NCI-H1048 (cell line): ENCODE measurements around the gene KRT80.

Experiments used
- DNase-seq: peaks from one replicate; lab custom pipeline; 2025; lab: John Stamatoyannopoulos, UW

The KRT80 gene

DNA sequence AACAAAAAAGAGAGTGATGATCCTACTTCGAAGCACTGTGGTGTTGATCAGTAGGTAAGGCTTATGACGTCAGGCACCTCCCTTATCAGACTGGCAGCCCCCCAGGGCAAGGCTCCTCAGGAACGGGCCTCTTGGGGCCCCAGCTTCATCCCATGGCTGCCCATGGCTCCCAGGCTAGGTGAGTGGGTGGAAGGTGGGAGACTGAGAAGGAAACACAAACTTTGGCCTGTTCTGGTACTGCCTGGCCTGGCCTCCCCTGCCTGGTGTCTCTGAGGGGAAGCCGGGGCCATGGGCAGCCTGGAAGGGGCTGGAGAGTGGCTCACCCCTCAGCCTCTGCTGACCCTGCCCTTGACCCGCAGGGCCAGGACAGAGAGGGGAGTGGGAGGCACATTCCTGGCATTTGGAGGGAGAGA lies 38.9 kb downstream of the KRT80 start:
- DNase-seq: no peak

GRCh38 chr12:52151837-52152783 lies 39.7 kb downstream of the KRT80 start:
- peak; percentile 47 for DNase-seq

DNA sequence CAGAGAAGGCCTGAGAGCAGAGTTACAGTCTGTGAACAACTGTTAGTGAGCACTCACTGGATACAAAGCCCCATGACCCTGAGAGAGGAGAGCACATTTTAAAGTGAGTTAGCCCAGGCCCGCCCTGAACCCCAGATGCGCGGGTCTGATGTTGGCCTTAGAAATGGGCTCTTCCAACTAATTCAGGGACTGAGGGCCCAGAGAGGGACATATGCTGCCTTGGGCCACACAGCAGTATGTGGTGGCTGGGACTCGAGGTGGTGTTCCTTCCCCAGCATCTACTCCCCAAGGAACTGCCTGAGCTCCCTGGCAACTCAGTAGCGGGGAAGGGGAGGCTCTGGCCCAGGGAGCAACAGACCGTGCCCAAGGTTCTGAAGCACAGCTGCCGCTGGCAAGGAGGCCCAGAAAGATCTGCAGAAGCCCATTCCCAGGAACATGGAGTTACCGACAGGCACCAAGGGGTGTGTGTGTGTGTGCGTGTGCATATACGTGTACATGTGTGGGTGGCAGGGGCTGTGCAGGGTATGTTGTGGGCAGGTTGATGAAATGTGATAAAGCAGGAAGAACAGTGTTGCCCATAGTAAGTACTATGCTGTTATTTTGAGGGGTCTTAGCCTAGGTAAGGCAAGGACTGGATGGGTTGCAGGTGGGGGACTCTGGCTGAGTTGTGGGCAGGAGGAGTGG lies 40.5 kb downstream of the KRT80 start:
- DNase-seq: no peak

DNA sequence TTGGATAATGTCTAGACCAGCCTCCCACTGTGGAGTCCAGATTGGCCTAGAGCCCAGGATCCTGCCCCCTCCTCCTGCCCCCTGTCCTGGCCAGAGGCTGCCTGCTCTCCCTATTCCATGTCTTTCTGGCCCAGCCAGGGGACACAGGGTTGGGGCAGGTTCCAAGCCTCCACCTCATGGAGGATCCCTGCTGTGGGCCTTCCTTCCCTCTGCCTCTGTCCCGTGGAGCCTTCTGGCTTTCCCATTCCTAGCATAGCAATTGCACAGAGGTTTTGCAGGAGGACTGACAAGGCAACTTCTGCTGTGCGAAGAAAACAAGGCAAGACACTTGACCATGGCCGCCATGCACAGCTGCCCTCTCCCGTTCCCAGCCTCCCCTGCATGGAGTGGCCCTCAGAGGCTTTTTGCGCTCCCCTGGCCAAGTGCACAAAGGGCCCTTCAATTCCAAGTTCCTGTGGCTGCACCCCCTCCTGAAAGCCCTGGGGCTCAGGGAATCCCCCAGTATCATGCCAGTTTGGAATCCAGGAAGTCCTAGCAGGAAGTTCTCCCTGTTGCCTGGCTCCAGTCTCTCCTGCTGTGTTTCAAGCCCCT lies 42.1 kb downstream of the KRT80 start:
- DNase-seq: no peak

GRCh38 chr12:52149182-52149641 lies 42.6 kb downstream of the KRT80 start:
- no peak for DNase-seq

- no peak for DNase-seq
Measured at GRCh38 chr12:52148464-52149181, 43.2 kb downstream of the KRT80 start.

GRCh38 chr12:52147964-52148463 lies 43.8 kb downstream of the KRT80 start:
- no peak for DNase-seq

DNA sequence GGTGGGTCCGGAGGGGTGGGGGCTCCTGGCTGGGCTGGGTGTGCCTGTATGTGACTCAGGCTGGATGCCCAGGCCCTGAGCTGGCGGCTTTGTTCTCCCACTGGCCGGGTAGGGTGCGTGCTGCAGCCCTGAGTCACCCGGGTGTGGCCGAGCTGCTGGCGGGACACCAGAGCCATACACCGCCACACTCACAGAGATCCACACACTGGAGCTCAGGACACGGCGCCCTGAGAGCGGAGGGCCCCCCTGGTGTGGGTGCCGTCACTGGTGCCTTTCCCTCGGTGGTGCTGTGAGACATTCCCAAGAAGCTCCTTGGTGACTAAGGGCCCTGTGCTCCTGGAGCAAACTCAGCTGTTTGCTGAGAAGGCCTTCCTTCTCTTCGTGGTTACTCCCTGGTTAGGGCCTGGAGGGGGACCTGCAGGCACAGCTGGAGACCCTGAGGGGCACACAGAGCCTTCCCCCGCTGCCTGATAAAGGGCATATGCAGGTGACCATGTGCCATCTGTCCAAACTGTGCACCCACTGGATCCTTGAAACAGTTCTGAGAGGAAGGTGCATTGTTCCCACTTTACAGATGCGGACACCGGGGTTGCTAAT lies 44.3 kb downstream of the KRT80 start:
- no peak for DNase-seq

- no peak for DNase-seq
Measured at GRCh38 chr12:52146822-52147366, 44.9 kb downstream of the KRT80 start.

GRCh38 chr12:52146089-52146821 lies 45.6 kb downstream of the KRT80 start:
- DNase-seq: no peak

GRCh38 chr12:52145228-52146088 lies 46.4 kb downstream of the KRT80 start:
- DNase-seq: no peak

DNA sequence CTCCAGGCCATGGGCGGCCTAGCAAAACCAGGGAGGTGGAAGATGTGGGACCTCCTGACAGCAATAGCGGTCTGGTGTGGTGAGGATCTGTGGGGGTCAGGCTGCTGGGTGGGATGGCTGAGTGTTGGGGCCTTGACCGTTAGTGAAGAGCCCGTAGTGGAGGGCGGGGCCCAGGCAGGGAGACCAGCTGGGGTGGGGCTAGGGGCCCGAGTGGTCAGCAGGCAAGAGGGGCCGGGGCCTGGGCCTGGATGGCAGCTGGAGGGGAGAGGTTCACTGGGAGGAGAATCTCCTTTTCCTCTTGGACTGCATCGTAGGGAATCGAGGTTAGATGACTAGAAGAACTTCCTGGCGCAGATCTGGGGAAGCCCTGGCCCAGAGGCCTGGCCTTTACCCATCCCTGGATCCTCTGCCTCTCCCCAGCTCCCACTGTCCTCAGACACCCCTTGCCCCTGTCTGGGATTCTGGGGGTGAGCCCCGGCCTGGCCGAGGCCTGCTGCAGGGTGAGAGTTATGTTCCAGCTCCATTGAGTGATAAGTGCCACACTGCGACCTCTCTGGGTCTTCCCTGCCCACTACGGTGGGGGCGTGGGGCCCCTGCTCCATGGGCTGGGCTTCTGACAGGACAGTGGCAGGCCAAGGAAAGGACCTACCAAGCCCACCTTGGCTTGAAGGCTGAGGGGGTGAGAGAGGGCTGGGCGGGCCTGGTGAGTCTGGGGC lies 47.1 kb downstream of the KRT80 start:
- DNase-seq: no peak

DNA sequence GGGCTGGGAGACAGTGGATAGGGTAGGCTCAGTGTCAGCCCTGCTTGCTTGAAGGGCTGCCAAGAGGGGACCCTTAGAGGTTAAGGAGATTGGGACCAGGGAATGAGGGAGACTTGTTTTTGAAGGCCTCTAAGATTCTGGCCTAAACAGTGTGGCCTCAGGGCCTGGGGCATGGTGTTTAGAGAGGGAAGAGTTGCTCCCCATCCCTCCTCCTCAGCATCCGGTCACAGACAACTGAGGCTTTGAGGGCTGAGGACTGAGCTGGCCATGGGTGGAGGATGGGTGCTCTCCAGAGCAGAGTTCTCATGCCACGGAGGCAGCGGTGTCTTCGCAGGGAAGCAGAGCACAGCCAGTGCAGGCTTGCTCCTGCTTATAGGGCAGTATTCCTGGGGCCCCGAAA lies 49.4 kb downstream of the KRT80 start:
- DNase-seq: no peak

DNA sequence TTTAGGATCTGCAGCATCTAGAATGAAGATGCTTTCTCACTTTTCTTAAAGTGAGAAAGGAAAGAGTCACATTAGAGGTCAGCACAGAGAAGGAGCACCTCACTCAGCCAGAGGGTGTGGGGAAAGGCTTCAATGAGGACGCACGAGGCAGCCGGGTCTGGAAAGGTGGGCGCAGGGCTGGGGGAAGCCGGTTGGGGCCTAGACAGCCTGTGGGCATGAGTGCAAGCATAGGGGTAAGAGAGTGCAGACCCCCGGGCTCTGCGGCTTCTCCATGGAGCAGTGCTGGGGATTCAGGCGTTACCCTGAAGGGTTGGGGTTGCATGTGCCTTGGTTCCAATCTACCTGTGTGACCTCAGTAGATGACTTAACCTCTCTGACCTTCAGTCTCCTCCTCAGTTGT lies 49.9 kb downstream of the KRT80 start:
- no peak for DNase-seq

DNA sequence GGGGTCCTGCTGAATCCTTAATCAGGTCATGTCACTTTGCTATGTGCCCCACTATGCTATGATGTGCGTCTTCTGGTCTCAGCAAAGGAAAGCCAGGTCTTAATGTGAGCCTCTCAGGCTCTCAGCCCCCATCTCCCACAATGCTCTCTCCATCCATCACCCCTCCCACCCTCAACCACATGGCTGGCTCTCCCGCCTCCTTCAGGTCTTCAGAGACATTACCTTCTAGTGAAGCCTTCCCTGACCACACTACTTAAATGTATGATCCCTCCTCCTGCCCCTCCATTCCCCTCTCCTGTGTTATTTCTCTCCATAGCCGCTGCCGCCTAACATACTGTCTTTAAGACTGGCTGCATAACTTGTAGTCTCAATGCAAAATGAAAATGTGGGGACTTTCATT lies 50.5 kb downstream of the KRT80 start:
- no peak for DNase-seq

GRCh38 chr12:52139579-52140062 lies 52.2 kb downstream of the KRT80 start:
- no peak for DNase-seq

DNA sequence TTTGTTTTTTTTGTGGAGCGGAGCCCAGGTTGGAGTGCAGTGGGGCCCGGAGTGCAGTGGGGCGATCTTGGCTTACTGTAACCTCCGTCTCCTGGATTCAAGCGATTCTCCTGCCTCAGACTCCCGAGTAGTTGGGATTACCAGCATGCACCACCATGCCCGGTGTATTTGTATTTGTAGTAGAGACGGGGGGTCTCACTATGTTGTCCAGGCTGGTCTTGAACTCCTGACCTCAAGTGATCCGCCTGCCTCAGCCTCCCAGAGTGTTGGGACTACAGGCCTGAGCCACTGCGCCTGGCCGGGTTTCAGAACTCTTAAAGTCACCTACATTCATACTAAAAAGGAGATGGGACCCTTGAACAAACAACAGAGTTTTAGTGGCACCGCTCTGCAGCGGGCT lies 52.7 kb downstream of the KRT80 start:
- DNase-seq: no peak

DNA sequence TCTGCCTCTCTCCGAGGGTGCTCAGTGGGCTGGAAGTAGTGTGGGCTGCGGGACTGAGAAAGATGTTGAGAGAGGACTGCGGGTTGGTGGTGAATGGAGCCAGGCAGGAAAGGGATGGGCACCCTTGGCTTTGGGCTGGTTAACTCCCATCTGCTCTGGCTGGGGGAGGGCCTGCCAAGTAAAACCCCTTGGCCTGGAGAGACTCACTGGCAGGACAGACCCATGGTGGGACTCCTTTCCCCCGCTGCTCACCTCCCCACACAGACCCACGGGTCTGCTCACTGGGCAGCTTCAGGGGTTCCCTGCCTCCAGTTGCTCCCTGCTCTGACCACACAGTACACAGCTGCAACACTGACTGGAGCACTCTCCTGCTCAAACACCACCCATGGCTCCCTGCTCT lies 54.1 kb downstream of the KRT80 start:
- no peak for DNase-seq

DNA sequence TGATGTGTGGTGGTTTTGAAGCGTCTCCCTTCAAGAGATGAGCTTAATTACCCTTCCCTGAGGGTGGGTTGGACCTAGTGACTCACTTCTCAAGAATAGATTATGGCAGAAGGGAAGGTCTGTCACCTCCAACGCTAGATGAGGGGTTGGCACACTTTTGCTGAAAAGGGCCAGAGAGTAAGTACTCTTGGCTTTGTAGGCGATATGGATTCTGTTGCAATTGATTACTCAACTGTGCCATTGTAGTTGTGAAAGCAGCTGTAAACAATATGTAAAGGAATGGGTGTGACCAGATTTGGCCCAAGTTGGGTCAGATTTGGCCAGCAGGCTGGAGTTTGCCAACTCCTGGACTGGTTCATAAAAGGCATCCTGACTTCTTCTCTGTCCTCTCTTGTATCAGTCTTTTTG lies 59.1 kb downstream of the KRT80 start:
- DNase-seq: no peak
